Smooth muscle cell (in vitro differentiated cells): ENCODE measurements around the gene SNX11. TPM values are rescaled to one million over a fixed set of nuclear protein-coding genes. Genes with fewer than 3 reads are reported as not detected.

ENCODE experiments used
- DNase-seq: peaks from one replicate; lab custom pipeline; 2025; ENCODE audit not compliant: unreplicated experiment; lab: John Stamatoyannopoulos, UW
- H2AFZ ChIP-seq: fragments of 200-600 bp; sonication (generic); 2 replicates; pipeline ENCODE4 v1.6.0; 2016; ENCODE audit warnings: antibody characterized with exemption, low read depth, mild to moderate bottlenecking
- H3F3A ChIP-seq: fragments of 200-600 bp; sonication (generic); 2 replicates; pipeline ENCODE4 v1.6.0; 2017; ENCODE audit warnings: antibody characterized with exemption, low read depth
- H3K27ac ChIP-seq: fragments of 200-600 bp; sonication (generic); 2 replicates; pipeline ENCODE4 v1.5.1; 2016; ENCODE audit warnings: low read depth, mild to moderate bottlenecking
- H3K27me3 ChIP-seq: fragments of 200-600 bp; sonication (generic); 2 replicates; pipeline ENCODE4 v1.6.1; 2016; ENCODE audit warnings: low read depth, mild to moderate bottlenecking
- H3K36me3 ChIP-seq: fragments of 200-600 bp; sonication (generic); 2 replicates; pipeline ENCODE4 v1.5.1; 2016; ENCODE audit warnings: low read depth
- H3K4me1 ChIP-seq: fragments of 200-600 bp; sonication (generic); 2 replicates; pipeline ENCODE4 v1.5.1; 2016; ENCODE audit warnings: low read depth
- H3K4me2 ChIP-seq: fragments of 200-600 bp; sonication (generic); 2 replicates; pipeline ENCODE4 v1.6.0; 2016; ENCODE audit warnings: mild to moderate bottlenecking
- H3K4me3 ChIP-seq: fragments of 200-600 bp; sonication (generic); 2 replicates; pipeline ENCODE4 v1.5.1; 2016; ENCODE audit warnings: mild to moderate bottlenecking
- H3K79me2 ChIP-seq: fragments of 200-600 bp; sonication (generic); 2 replicates; pipeline ENCODE4 v1.6.0; 2016; ENCODE audit warnings: low read depth, mild to moderate bottlenecking
- H3K9ac ChIP-seq: fragments of 200-600 bp; sonication (generic); 2 replicates; pipeline ENCODE4 v1.6.0; 2016; ENCODE audit warnings: low read depth
- H3K9me3 ChIP-seq: fragments of 200-600 bp; sonication (generic); replicated peaks from 2 replicates; pipeline ENCODE4 v1.5.1; 2016; ENCODE audit warnings: low read depth
- H4K20me1 ChIP-seq: fragments of 200-600 bp; sonication (generic); 2 replicates; pipeline ENCODE4 v1.6.0; 2016; ENCODE audit warnings: low read depth
- CTCF ChIP-seq: fragments of 200-600 bp; sonication (generic); IDR thresholded peaks from 2 replicates; pipeline ENCODE4 v1.5.1; 2017; ENCODE audit warnings: borderline replicate concordance, mild to moderate bottlenecking, antibody characterized with exemption; ENCODE audit not compliant: insufficient read depth, poor library complexity, severe bottlenecking
- WGBS: methylation state at CpG from one replicate; pipeline ENCODE4 v1.1.7; 2016; ENCODE audit warnings: low lambda C conversion rate; 5-methylcytosine and 5-hydroxymethylcytosine counted together
- polyA plus RNA-seq: library from polyadenylated mRNA; unstranded; fragments of >200 nt; fragmentation: Nextera tagmentation; extraction: Ambion mirVana; gene quantifications from 2 replicates; pipeline ENCODE4 v1.2.1, GENCODE V29; 2016
- total RNA-seq: library from RNA; depleted of rRNA; stranded (reverse); fragments of >200 nt; gene quantifications from 2 replicates; pipeline ENCODE4 v1.2.3, GENCODE V29; 2014

SNX11 gene
- total and polyA plus RNA-seq, 2 experiments from 2014 or later: 15.3 to 22.9 TPM

- H3K4me3 ChIP-seq: no peak overlapping the region
- over 99% methylated on average over 5 of the region's 5 CpGs for WGBS
- H3K79me2 ChIP-seq: peaks cover 42% of the 10 kb centered on the region
- no peaks in the 10 kb centered on the region for H3F3A ChIP-seq
- H2AFZ ChIP-seq: no peak overlapping the region
- DNase-seq: no peak
- H3K27ac ChIP-seq: no peak overlapping the region
- peaks cover 8% of the 10 kb centered on the region for H3K4me1 ChIP-seq
- TF ChIP-seq CTCF: no peak
- H3K9ac ChIP-seq: no peak overlapping the region
- H3K9me3 ChIP-seq: no peaks in the 10 kb centered on the region
- H3K4me2 ChIP-seq: no peak overlapping the region
- H3K27me3 ChIP-seq: no peaks in the 10 kb centered on the region
- H3K36me3 ChIP-seq: no peaks in the 10 kb centered on the region
- H4K20me1 ChIP-seq: peaks cover 6% of the 10 kb centered on the region
These were observed 5.7 kb downstream of the SNX11 start for GRCh38 chr17:48113201-48113676.

- Histone ChIP-seq H3F3A (no peaks in the 10 kb centered on the region), H2AFZ (no peak overlapping the region), H4K20me1 (no peaks in the 10 kb centered on the region), H3K4me1 (peaks cover 20% of the 10 kb centered on the region), H3K9me3 (no peaks in the 10 kb centered on the region), H3K27ac (no peak overlapping the region), H3K4me3 (no peak overlapping the region), H3K9ac (no peak overlapping the region), H3K4me2 (no peak overlapping the region), H3K36me3 (peaks cover 10% of the 10 kb centered on the region), H3K79me2 (no peaks in the 10 kb centered on the region), H3K27me3 (no peaks in the 10 kb centered on the region)
- no peak for DNase-seq
- TF ChIP-seq CTCF: no peak
- WGBS: 94% methylated on average over 8 of the region's 9 CpGs
These were observed 14.5 kb downstream of the SNX11 start for GRCh38 chr17:48121923-48122664.

GRCh38 chr17:48122665-48123045 is 15.1 kb downstream of the SNX11 start:
- Histone ChIP-seq H3K36me3 (peaks cover 10% of the 10 kb centered on the region), H3K27me3 (no peaks in the 10 kb centered on the region), H2AFZ (no peak overlapping the region), H3K4me2 (no peak overlapping the region), H4K20me1 (no peaks in the 10 kb centered on the region), H3F3A (no peaks in the 10 kb centered on the region), H3K4me3 (no peak overlapping the region), H3K27ac (no peak overlapping the region), H3K9ac (no peak overlapping the region), H3K4me1 (peaks cover 20% of the 10 kb centered on the region), H3K79me2 (no peaks in the 10 kb centered on the region), H3K9me3 (no peaks in the 10 kb centered on the region)
- whole genome bisulfite sequencing: 82% methylated on average over 3 of the region's 3 CpGs
- no peak for DNase-seq
- TF ChIP-seq CTCF: no peak

- no peak overlapping the region for H3K4me3 ChIP-seq
- no peaks in the 10 kb centered on the region for H3K79me2 ChIP-seq
- H2AFZ ChIP-seq: no peak overlapping the region
- WGBS: 97% methylated on average over 6 of the region's 6 CpGs
- H3F3A ChIP-seq: no peaks in the 10 kb centered on the region
- H3K27me3 ChIP-seq: no peaks in the 10 kb centered on the region
- H3K4me2 ChIP-seq: no peak overlapping the region
- H3K27ac ChIP-seq: no peak overlapping the region
- TF ChIP-seq CTCF: no peak
- no peak for DNase-seq
- H3K36me3 ChIP-seq: peaks cover 10% of the 10 kb centered on the region
- H3K9ac ChIP-seq: no peak overlapping the region
- no peaks in the 10 kb centered on the region for H3K9me3 ChIP-seq
- no peaks in the 10 kb centered on the region for H4K20me1 ChIP-seq
- peaks cover 22% of the 10 kb centered on the region for H3K4me1 ChIP-seq
These were observed 15.5 kb downstream of the SNX11 start for GRCh38 chr17:48123111-48123510.
